GM12878 (cell line): Measurements from ENCODE around the gene SAMD4A. TPM values are rescaled to one million over a fixed set of nuclear protein-coding genes. Genes with fewer than 3 reads are reported as not detected.

ENCODE experiments used
- ASH2L ChIP-seq: fragments of 300-600, 200-600 bp; sonication (generic); IDR thresholded peaks from 2 replicates; pipeline ENCODE4 v1.6.1; 2017; ENCODE audit warnings: low read depth, mild to moderate bottlenecking, borderline replicate concordance
- CBX5 ChIP-seq: sonication (generic); IDR thresholded peaks from 2 replicates; pipeline ENCODE4 v1.6.1; 2016; ENCODE audit warnings: low read depth, moderate library complexity, mild to moderate bottlenecking, inconsistent platforms
- CEBPB ChIP-seq, 2 experiments: fragments of 150-350 bp in 1 of 2; IDR thresholded peaks; 2 replicates each; pipeline ENCODE4 v1.6.1; 2012 to 2014; ENCODE audit warnings: low read depth in 2 of 2, low read length in 2 of 2, borderline replicate concordance in 1 of 2, inconsistent platforms in 1 of 2
- IRF4 ChIP-seq: IDR thresholded peaks from 2 replicates; pipeline ENCODE4 v1.6.1; 2011; ENCODE audit warnings: low read depth, low read length
- NBN ChIP-seq: fragments of 450-650 bp; IDR thresholded peaks from 2 replicates; pipeline ENCODE4 v1.6.1; 2016
- PAX5 ChIP-seq: IDR thresholded peaks from 2 replicates; pipeline ENCODE4 v1.6.1; 2011; ENCODE audit warnings: low read depth, low read length, borderline replicate concordance
- RAD21 ChIP-seq: IDR thresholded peaks from 2 replicates; pipeline ENCODE4 v1.6.1; 2011; ENCODE audit warnings: mild to moderate bottlenecking, low read depth, low read length, moderate library complexity; ENCODE audit not compliant: insufficient read depth
- RB1 ChIP-seq: fragments of 450-650 bp; formaldehyde crosslinking; IDR thresholded peaks from 2 replicates; pipeline ENCODE4 v1.6.1; 2017; ENCODE audit warnings: mild to moderate bottlenecking, borderline replicate concordance
- RBBP5 ChIP-seq: fragments of 200-600 bp; sonication (generic); conservative IDR thresholded peaks from 2 replicates; pipeline ENCODE4 v1.6.1; 2016
- RELA ChIP-seq: fragments of 450-650 bp; IDR thresholded peaks from 2 replicates; pipeline ENCODE4 v1.8.0; 2014; ENCODE audit warnings: borderline replicate concordance; ENCODE audit not compliant: partially characterized antibody
- SMAD1 ChIP-seq: fragments of 450-650 bp; IDR thresholded peaks from 2 replicates; pipeline ENCODE4 v1.6.1; 2018; ENCODE audit warnings: mild to moderate bottlenecking, low read depth; ENCODE audit not compliant: partially characterized antibody
- SMARCA5 ChIP-seq: fragments of 450-650 bp; IDR thresholded peaks from 2 replicates; pipeline ENCODE4 v1.6.1; 2017; ENCODE audit warnings: mild to moderate bottlenecking
- TBL1XR1 ChIP-seq: IDR thresholded peaks from 2 replicates; pipeline ENCODE4 v1.6.1; 2012; ENCODE audit warnings: low read depth, low read length, improper control_type of control experiment
- TCF7 ChIP-seq: IDR thresholded peaks from 2 replicates; pipeline ENCODE4 v1.6.1; 2014; ENCODE audit warnings: antibody characterized with exemption, borderline replicate concordance
- ZNF384 ChIP-seq: IDR thresholded peaks from 2 replicates; pipeline ENCODE4 v1.6.1; 2012; ENCODE audit warnings: low read depth, mild to moderate bottlenecking, low read length, improper control_type of control experiment, borderline replicate concordance
- polyA plus RNA-seq, 11 experiments: library from polyadenylated mRNA; depleted of rRNA in 4 of 11; unstranded in 6 of 11; stranded (reverse) in 5 of 11; fragments of >200 nt; fragmentation: Nextera tagmentation in 4 of 11; fragmentation: Illumina TruSeq in 1 of 11; extraction: Ambion mirVana in 4 of 11; extraction: Trizol in 1 of 11; gene quantifications; 1 replicate in 1 of 11; 2 replicates in 10 of 11; pipeline versions ENCODE4 v1.2.1 to v1.2.3, GENCODE V29; 2011 to 2016; ENCODE audit warnings: inconsistent platforms in 2 of 11, missing spikeins in 2 of 11, low read depth in 1 of 11
- total RNA-seq, 4 experiments: library from RNA; depleted of rRNA in 3 of 4; stranded (reverse); fragments of >200 nt in 3 of 4; fragmentation: Illumina TruSeq in 1 of 4; extraction: Trizol in 1 of 4; gene quantifications; 2 replicates each; pipeline versions ENCODE4 v1.2.1 to v1.2.3, GENCODE V29; 2013 to 2021
- TF ChIP-seq, protein P1 (sequence below): IDR thresholded peaks from 2 replicates; pipeline ENCODE4 v1.6.1; 2012; ENCODE audit warnings: improper control_type of control experiment, low read depth, low read length; ENCODE audit not compliant: insufficient replicate concordance
- TF ChIP-seq, protein P2 (sequence below): fragments of 150-350 bp; IDR thresholded peaks from 2 replicates; pipeline ENCODE4 v1.6.1; 2016; ENCODE audit warnings: low read depth, low read length
- TF ChIP-seq, protein P3 (sequence below): IDR thresholded peaks from 2 replicates; pipeline ENCODE4 v1.6.1; 2011; ENCODE audit warnings: low read depth, low read length, improper control_type of control experiment, borderline replicate concordance
- TF ChIP-seq, protein P4 (sequence below): fragments of 450-650 bp; IDR thresholded peaks from 2 replicates; pipeline ENCODE4 v1.6.1; 2016; ENCODE audit warnings: mild to moderate bottlenecking

SAMD4A gene
- total and polyA plus RNA-seq, 10 of the 15 experiments (the other 5 are each of a cell fraction or from before 2014, with no cell fraction given): 0.05 to 0.56 (median 0.31) TPM

DNA sequence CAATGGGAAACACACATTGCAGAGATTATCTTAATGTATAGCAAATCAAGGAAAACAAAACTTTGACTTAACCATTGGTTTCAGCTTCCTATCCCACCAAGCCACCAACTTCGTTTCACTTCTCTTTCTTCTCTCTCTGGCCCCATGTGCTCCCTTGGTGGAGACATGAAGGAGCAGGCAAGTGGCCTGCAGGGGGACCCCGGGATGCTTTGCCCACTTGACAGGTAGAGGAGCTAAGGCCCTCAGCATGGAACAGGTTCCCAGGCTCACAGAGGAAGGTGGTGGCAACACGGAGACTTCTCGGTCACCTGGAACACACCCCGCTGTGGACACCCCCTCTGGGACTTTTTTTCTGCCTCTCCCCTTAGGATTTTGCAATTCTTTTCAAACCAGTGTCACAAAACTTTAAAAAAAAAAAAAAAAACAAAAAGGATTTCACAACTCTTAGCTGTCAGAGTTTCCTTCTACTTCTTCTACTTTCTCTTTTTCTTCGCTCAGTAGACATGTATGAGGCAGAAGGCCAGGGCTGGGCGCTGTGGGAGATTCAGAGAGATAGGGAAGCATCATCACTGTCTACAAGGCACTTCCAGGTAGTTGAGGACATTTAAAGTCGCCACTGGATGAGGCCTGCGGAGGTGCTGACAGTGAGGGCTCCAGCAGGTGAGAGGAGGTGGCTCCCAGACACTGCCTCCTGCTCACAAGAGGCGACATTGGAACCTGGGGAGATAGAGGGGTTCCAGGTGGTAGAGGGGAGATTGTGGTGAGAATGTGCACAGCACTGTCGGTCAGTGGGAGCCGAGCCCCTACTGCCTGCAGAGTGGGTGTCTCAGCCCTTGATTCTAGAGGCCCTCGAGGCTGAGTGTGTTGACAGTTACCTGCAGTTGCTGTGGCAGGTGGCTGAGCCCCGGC lies 216.1 kb downstream of the SAMD4A start (continued):
- TF ChIP-seq, protein P1, sequence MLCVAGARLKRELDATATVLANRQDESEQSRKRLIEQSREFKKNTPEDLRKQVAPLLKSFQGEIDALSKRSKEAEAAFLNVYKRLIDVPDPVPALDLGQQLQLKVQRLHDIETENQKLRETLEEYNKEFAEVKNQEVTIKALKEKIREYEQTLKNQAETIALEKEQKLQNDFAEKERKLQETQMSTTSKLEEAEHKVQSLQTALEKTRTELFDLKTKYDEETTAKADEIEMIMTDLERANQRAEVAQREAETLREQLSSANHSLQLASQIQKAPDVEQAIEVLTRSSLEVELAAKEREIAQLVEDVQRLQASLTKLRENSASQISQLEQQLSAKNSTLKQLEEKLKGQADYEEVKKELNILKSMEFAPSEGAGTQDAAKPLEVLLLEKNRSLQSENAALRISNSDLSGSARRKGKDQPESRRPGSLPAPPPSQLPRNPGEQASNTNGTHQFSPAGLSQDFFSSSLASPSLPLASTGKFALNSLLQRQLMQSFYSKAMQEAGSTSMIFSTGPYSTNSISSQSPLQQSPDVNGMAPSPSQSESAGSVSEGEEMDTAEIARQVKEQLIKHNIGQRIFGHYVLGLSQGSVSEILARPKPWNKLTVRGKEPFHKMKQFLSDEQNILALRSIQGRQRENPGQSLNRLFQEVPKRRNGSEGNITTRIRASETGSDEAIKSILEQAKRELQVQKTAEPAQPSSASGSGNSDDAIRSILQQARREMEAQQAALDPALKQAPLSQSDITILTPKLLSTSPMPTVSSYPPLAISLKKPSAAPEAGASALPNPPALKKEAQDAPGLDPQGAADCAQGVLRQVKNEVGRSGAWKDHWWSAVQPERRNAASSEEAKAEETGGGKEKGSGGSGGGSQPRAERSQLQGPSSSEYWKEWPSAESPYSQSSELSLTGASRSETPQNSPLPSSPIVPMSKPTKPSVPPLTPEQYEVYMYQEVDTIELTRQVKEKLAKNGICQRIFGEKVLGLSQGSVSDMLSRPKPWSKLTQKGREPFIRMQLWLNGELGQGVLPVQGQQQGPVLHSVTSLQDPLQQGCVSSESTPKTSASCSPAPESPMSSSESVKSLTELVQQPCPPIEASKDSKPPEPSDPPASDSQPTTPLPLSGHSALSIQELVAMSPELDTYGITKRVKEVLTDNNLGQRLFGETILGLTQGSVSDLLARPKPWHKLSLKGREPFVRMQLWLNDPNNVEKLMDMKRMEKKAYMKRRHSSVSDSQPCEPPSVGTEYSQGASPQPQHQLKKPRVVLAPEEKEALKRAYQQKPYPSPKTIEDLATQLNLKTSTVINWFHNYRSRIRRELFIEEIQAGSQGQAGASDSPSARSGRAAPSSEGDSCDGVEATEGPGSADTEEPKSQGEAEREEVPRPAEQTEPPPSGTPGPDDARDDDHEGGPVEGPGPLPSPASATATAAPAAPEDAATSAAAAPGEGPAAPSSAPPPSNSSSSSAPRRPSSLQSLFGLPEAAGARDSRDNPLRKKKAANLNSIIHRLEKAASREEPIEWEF: no peak
- TF ChIP-seq RELA: no peak
- TF ChIP-seq IRF4: peak; percentile 65
- TF ChIP-seq, protein P2, sequence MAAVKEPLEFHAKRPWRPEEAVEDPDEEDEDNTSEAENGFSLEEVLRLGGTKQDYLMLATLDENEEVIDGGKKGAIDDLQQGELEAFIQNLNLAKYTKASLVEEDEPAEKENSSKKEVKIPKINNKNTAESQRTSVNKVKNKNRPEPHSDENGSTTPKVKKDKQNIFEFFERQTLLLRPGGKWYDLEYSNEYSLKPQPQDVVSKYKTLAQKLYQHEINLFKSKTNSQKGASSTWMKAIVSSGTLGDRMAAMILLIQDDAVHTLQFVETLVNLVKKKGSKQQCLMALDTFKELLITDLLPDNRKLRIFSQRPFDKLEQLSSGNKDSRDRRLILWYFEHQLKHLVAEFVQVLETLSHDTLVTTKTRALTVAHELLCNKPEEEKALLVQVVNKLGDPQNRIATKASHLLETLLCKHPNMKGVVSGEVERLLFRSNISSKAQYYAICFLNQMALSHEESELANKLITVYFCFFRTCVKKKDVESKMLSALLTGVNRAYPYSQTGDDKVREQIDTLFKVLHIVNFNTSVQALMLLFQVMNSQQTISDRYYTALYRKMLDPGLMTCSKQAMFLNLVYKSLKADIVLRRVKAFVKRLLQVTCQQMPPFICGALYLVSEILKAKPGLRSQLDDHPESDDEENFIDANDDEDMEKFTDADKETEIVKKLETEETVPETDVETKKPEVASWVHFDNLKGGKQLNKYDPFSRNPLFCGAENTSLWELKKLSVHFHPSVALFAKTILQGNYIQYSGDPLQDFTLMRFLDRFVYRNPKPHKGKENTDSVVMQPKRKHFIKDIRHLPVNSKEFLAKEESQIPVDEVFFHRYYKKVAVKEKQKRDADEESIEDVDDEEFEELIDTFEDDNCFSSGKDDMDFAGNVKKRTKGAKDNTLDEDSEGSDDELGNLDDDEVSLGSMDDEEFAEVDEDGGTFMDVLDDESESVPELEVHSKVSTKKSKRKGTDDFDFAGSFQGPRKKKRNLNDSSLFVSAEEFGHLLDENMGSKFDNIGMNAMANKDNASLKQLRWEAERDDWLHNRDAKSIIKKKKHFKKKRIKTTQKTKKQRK: no peak
- TF ChIP-seq, protein P3, sequence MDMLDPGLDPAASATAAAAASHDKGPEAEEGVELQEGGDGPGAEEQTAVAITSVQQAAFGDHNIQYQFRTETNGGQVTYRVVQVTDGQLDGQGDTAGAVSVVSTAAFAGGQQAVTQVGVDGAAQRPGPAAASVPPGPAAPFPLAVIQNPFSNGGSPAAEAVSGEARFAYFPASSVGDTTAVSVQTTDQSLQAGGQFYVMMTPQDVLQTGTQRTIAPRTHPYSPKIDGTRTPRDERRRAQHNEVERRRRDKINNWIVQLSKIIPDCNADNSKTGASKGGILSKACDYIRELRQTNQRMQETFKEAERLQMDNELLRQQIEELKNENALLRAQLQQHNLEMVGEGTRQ: no peak
- TF ChIP-seq ZNF384: no peak
- peak; percentile 67 for TF ChIP-seq RAD21
- TF ChIP-seq SMARCA5: no peak
- no peak for TF ChIP-seq CEBPB (IDR thresholded peaks at IDR 0.05; ENCODE audit: borderline replicate concordance in 1 of 2, low read depth in 2 of 2, low read length in 2 of 2)
- TF ChIP-seq, protein P4, sequence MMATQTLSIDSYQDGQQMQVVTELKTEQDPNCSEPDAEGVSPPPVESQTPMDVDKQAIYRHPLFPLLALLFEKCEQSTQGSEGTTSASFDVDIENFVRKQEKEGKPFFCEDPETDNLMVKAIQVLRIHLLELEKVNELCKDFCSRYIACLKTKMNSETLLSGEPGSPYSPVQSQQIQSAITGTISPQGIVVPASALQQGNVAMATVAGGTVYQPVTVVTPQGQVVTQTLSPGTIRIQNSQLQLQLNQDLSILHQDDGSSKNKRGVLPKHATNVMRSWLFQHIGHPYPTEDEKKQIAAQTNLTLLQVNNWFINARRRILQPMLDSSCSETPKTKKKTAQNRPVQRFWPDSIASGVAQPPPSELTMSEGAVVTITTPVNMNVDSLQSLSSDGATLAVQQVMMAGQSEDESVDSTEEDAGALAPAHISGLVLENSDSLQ: no peak
- no peak for TF ChIP-seq CBX5
- TF ChIP-seq TCF7: no peak
- no peak for TF ChIP-seq NBN
- TF ChIP-seq PAX5: no peak
- TF ChIP-seq ASH2L: no peak
- no peak for TF ChIP-seq TBL1XR1
- TF ChIP-seq SMAD1: no peak
- TF ChIP-seq RBBP5: no peak
- TF ChIP-seq RB1: no peak
